ENCODE data around the gene CUBN. TPM values are rescaled to one million over a fixed set of nuclear protein-coding genes. Genes with fewer than 3 reads are reported as not detected.

Gene CUBN
- total RNA-seq, 1 donor from 2014 or later: 6.8 TPM

DNA sequence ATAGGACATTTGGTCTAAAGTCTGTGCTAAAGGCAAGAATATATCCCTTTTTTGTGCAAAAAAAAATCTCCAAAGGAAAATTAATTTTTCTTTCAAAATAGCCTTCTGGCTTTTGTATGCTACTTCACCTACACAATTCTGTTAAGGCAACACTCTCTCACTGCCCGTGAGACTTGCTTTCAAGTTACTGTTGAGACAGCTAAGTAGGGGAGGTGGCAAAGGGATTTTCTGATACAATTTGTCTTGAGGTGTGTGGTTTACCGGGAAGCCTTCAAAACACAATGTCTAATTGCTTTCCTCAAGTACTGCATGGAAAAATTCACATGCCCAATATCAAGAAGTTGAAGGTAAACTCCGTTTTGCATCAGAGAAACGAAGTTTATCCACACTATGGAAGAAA, 261.6 kb downstream of the CUBN start:
- Histone ChIP-seq H3K9me3 (no peaks in the 10 kb centered on the region), H3K4me1 (no peaks in the 10 kb centered on the region), H3K4me3 (no peak overlapping the region), H3K27me3 (no peaks in the 10 kb centered on the region), H3K36me3 (no peaks in the 10 kb centered on the region), H3K27ac (no peak overlapping the region)
- no peak for DNase-seq (ENCODE audit: low spot score in 2 of 2)
- TF ChIP-seq CTCF (IDR thresholded peaks at IDR 0.05): no peak
- intact Hi-C loops (cut with DNase I): no loop called here

DNA sequence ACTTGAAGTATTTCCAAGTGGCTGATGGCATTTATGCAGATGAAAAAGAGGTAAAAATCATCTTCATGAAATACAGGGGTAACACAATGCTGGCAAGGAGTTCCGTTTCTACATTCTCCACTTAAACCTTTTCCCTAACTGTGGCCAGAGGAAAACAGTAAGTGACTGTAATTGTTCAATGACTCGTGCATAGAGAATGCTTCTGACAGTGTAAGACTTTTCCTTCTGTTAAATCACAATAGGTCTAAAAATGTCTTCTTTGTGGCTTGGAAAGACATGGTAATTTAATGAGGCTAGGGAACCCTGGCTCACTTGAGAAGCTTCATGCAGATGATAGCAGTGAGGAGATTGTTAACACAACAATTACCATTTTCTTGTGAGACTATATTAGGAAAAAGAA, 262.1 kb downstream of the CUBN start:
- no peak for DNase-seq (ENCODE audit: low spot score in 2 of 2)

DNA sequence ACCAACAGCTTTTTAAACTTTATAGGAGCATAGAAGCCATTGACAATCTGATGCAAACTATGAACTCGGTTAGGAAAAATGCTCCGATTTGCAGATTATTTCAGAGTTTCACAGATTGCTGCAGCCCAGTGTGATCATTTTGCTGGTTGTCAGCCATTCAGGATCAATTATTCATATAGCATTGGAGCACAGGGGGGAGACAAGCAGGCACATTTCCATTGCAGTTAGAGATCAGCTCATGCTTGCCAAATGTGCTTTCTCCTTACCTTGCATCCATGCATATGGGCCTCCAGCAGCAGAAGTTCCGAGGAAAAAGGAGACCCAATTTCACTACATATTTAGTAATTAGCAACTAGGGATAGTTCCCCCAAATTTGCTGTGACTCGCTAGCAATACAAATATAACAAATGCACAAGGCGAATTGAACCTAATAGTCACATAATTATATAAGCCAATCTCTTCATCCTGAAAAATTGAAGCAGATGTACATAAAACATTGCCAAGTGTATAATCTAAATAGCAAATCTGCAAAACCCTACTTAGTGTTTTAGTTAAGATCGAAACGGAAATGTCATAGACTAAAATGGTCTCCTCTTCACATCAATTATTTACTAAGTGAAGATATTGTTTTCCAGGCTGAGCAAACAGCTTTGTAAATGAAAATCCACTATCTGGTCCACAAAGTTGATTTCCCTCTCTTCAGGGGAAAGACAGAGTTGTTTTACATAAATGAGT, 262.9 kb downstream of the CUBN start:
- H3K4me3 ChIP-seq: no peak overlapping the region
- no peaks in the 10 kb centered on the region for H3K27me3 ChIP-seq
- no peak for TF ChIP-seq CTCF (IDR thresholded peaks at IDR 0.05)
- H3K36me3 ChIP-seq: no peaks in the 10 kb centered on the region
- no peak for DNase-seq (ENCODE audit: low spot score in 2 of 2)
- H3K4me1 ChIP-seq: no peaks in the 10 kb centered on the region
- H3K27ac ChIP-seq: no peak overlapping the region
- H3K9me3 ChIP-seq: no peaks in the 10 kb centered on the region
- intact Hi-C loops (cut with DNase I): no loop called here

More for the DNA sequence above, 262.1 kb downstream of the CUBN start:
- Histone ChIP-seq H3K4me1 (no peaks in the 10 kb centered on the region), H3K36me3 (no peaks in the 10 kb centered on the region), H3K27me3 (no peaks in the 10 kb centered on the region), H3K9me3 (no peaks in the 10 kb centered on the region), H3K27ac (no peak overlapping the region), H3K4me3 (no peak overlapping the region)
- intact Hi-C loops (cut with DNase I): no loop called here
- no peak for TF ChIP-seq CTCF (IDR thresholded peaks at IDR 0.05)

GRCh38 chr10:16865766-16866165, 263.8 kb downstream of the CUBN start:
- no peak for DNase-seq (ENCODE audit: low spot score in 2 of 2)
- intact Hi-C loops (cut with DNase I): no loop called here
- Histone ChIP-seq H3K4me3 (no peak overlapping the region), H3K27me3 (no peaks in the 10 kb centered on the region), H3K36me3 (no peaks in the 10 kb centered on the region), H3K9me3 (no peaks in the 10 kb centered on the region), H3K4me1 (no peaks in the 10 kb centered on the region), H3K27ac (no peak overlapping the region)
- no peak for TF ChIP-seq CTCF (IDR thresholded peaks at IDR 0.05)

DNA sequence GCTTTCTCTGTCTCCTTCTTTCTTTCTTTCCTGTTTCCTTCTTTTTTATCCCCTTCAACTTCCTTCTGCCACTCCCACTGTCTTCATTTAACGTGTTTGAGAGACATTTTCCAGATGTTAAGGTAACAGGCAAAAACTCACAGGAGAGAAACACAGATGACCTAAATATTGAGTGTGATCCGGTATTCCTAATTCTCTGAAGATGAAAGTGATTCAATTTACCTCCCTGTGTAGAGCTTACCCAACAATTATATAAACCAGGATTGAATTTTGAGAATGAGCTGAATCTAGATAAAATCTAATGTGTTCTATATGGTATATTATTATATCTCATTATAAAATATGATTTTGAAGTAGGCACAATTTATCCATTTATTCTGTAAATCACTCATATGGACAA, 265.8 kb downstream of the CUBN start:
- intact Hi-C loops (cut with DNase I): no loop called here

More for the DNA sequence above, 265.8 kb downstream of the CUBN start:
- TF ChIP-seq CTCF (IDR thresholded peaks at IDR 0.05): no peak
- no peak overlapping the region for H3K4me3 ChIP-seq
- H3K27me3 ChIP-seq: no peaks in the 10 kb centered on the region
- no peak overlapping the region for H3K27ac ChIP-seq
- no peaks in the 10 kb centered on the region for H3K4me1 ChIP-seq
- no peak for DNase-seq (ENCODE audit: low spot score in 2 of 2)
- no peaks in the 10 kb centered on the region for H3K9me3 ChIP-seq
- no peaks in the 10 kb centered on the region for H3K36me3 ChIP-seq

All from ascending aorta (tissue), 2 donors.